SU-DHL-6 (cell line): ENCODE data around the gene ARL15.

Experiments used
- H2AFZ ChIP-seq: fragments of 200-600 bp; sonication (generic); 2 replicates; pipeline ENCODE4 v1.6.1; 2014; ENCODE audit warnings: low read depth, mild to moderate bottlenecking, moderate library complexity, mixed read lengths, antibody characterized with exemption, low read length; ENCODE audit not compliant: severe bottlenecking
- H3F3A ChIP-seq: fragments of 200-600 bp; shearing (Covaris generic); 2 replicates; pipeline ENCODE4 v1.6.0; 2016; ENCODE audit warnings: antibody characterized with exemption, mild to moderate bottlenecking; ENCODE audit not compliant: insufficient read depth
- H3K27ac ChIP-seq: fragments of 200-600 bp; sonication (generic); 2 replicates; pipeline ENCODE4 v1.5.1; 2016; ENCODE audit warnings: low read depth, mild to moderate bottlenecking, low read length, moderate library complexity, mixed read lengths
- H3K27me3 ChIP-seq: fragments of 200-600 bp; sonication (generic), shearing (Covaris generic); 2 replicates; pipeline ENCODE4 v1.6.0; 2014; ENCODE audit warnings: mild to moderate bottlenecking, low read length
- H3K36me3 ChIP-seq: fragments of 200-600 bp; sonication (generic); 2 replicates; pipeline ENCODE4 v1.6.1; 2014; ENCODE audit warnings: mild to moderate bottlenecking, low read length, mixed read lengths
- H3K4me2 ChIP-seq: fragments of 300-600, 200-600 bp; shearing (Covaris generic), sonication (generic); 2 replicates; pipeline ENCODE4 v1.6.0; 2014; ENCODE audit warnings: low read length, low read depth, mild to moderate bottlenecking; ENCODE audit not compliant: poor library complexity, severe bottlenecking
- H3K4me3 ChIP-seq: fragments of 200-600 bp; sonication (generic); 2 replicates; pipeline ENCODE4 v1.5.1; 2014; ENCODE audit warnings: antibody characterized with exemption, low read length, mild to moderate bottlenecking, mixed read lengths; ENCODE audit not compliant: insufficient read depth, poor library complexity, severe bottlenecking
- H3K79me2 ChIP-seq: fragments of 200-600 bp; sonication (generic); 2 replicates; pipeline ENCODE4 v1.6.1; 2014; ENCODE audit warnings: mild to moderate bottlenecking, low read length, moderate library complexity; ENCODE audit not compliant: insufficient read depth
- H3K9ac ChIP-seq: fragments of 200-600 bp; sonication (generic); 2 replicates; pipeline ENCODE4 v1.7.0; 2014; ENCODE audit warnings: mild to moderate bottlenecking, low read length
- H3K9me2 ChIP-seq: fragments of 200-600 bp; sonication (generic); replicated peaks from 2 replicates; pipeline ENCODE4 v1.6.1; 2014; ENCODE audit warnings: low read length; ENCODE audit not compliant: insufficient read depth
- H3K9me3 ChIP-seq: fragments of 200-600 bp; sonication (generic); 2 replicates; pipeline ENCODE4 v1.6.1; 2014; ENCODE audit warnings: low read length, mixed read lengths; ENCODE audit not compliant: insufficient read depth
- H4K20me1 ChIP-seq: fragments of 200-600 bp; sonication (generic); 2 replicates; pipeline ENCODE4 v1.6.1; 2014; ENCODE audit warnings: low read depth, mild to moderate bottlenecking, antibody characterized with exemption, low read length, moderate library complexity, mixed read lengths
- EZH2phosphoT487 ChIP-seq: fragments of 200-600 bp; sonication (generic), shearing (Covaris generic); conservative IDR thresholded peaks from 2 replicates; pipeline ENCODE4 v1.6.1; 2018; ENCODE audit warnings: mild to moderate bottlenecking, antibody characterized with exemption, low read length, moderate library complexity, mixed read lengths
- TF ChIP-seq, protein P1 (sequence below): fragments of 200-600 bp; sonication (generic); IDR thresholded peaks from one replicate; pipeline ENCODE4 v1.5.1; 2017; ENCODE audit warnings: antibody characterized with exemption, mild to moderate bottlenecking, low read length, moderate library complexity; ENCODE audit not compliant: insufficient read depth, poor library complexity, severe bottlenecking

ARL15 gene

DNA sequence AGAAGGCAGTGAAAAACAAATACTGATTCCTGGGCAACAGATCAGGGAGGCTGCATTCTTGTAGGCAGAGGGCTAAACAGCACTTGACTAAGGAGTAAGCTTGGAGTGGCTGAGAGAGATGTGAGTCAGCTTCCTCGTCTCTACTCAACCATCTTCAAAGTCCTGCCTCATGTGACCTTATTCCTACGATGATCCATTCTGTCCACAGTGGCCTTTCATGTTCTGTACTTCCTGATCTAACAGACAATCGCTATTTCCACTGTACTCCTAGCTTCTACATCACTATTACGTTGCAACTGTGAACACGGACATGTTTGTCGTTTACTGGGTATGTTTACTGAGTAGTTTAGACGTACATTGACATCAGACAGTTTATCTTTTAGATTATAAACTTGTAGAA, 365.4 kb downstream of the ARL15 start:
- Histone ChIP-seq H3K4me3 (no peak overlapping the region), H3K9ac (no peak overlapping the region), H4K20me1 (no peaks in the 10 kb centered on the region), H3K9me3 (no peaks in the 10 kb centered on the region), H3K4me2 (no peak overlapping the region), H3K36me3 (no peaks in the 10 kb centered on the region), H3K27ac (no peak overlapping the region), H3F3A (no peaks in the 10 kb centered on the region), H3K27me3 (no peaks in the 10 kb centered on the region), H3K79me2 (no peaks in the 10 kb centered on the region), H2AFZ (no peak overlapping the region), H3K9me2 (no peaks in the 10 kb centered on the region)
- no peak for TF ChIP-seq EZH2phosphoT487
- TF ChIP-seq, protein P1, sequence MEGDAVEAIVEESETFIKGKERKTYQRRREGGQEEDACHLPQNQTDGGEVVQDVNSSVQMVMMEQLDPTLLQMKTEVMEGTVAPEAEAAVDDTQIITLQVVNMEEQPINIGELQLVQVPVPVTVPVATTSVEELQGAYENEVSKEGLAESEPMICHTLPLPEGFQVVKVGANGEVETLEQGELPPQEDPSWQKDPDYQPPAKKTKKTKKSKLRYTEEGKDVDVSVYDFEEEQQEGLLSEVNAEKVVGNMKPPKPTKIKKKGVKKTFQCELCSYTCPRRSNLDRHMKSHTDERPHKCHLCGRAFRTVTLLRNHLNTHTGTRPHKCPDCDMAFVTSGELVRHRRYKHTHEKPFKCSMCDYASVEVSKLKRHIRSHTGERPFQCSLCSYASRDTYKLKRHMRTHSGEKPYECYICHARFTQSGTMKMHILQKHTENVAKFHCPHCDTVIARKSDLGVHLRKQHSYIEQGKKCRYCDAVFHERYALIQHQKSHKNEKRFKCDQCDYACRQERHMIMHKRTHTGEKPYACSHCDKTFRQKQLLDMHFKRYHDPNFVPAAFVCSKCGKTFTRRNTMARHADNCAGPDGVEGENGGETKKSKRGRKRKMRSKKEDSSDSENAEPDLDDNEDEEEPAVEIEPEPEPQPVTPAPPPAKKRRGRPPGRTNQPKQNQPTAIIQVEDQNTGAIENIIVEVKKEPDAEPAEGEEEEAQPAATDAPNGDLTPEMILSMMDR: no peak

DNA sequence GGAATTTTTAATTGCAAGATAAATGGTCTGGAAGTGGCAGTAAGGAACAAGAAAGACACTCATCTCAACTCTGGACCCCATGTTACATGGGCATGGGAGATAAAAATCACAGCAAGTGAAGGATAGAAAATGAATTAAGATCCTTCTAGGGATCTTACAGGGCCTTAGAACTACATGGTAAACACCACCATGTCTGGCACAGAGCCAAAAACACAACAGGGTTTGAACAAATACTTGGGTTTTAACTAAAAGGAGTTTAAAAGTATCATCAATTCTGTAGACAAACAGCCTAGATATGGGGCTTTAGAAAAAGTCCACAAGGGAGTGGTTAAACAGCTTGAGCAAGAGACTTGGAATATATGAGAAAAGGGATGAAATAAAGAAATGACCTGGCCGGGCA, 366.4 kb downstream of the ARL15 start:
- no peaks in the 10 kb centered on the region for H3K9me2 ChIP-seq
- H3K4me3 ChIP-seq: no peak overlapping the region
- H3K4me2 ChIP-seq: no peak overlapping the region
- no peaks in the 10 kb centered on the region for H3K79me2 ChIP-seq
- H4K20me1 ChIP-seq: no peaks in the 10 kb centered on the region
- no peaks in the 10 kb centered on the region for H3K36me3 ChIP-seq
- no peaks in the 10 kb centered on the region for H3K27me3 ChIP-seq
- TF ChIP-seq EZH2phosphoT487: no peak
- TF ChIP-seq, protein P1: no peak
- no peak overlapping the region for H2AFZ ChIP-seq
- H3K9ac ChIP-seq: no peak overlapping the region
- H3K9me3 ChIP-seq: no peaks in the 10 kb centered on the region
- no peaks in the 10 kb centered on the region for H3F3A ChIP-seq
- H3K27ac ChIP-seq: no peak overlapping the region

DNA sequence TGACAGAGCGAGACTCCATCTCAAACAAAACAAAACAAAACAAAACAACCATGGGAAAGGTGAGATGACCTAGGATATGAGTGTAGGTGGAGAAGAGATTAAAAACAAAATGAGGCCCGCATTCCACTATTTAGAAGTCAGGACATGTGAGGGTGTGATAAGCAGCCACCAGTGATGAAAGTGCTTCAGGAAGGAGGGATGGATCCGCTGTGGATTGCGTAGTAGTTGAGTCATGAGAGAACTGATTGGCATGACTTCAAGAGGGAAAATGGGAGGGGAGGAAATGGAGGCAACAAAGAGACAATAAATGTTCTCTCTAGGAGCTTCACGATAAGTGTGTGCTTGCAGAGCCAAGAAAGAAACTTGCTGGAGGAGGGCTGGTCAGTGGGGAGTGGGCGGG, 367.6 kb downstream of the ARL15 start:
- Histone ChIP-seq H3K36me3 (no peaks in the 10 kb centered on the region), H3K79me2 (no peaks in the 10 kb centered on the region), H3K4me2 (no peak overlapping the region), H3K9me2 (no peaks in the 10 kb centered on the region), H3F3A (no peaks in the 10 kb centered on the region), H4K20me1 (no peaks in the 10 kb centered on the region), H3K27me3 (no peaks in the 10 kb centered on the region), H2AFZ (no peak overlapping the region), H3K9me3 (no peaks in the 10 kb centered on the region), H3K27ac (no peak overlapping the region), H3K9ac (no peak overlapping the region), H3K4me3 (no peak overlapping the region)
- no peak for TF ChIP-seq EZH2phosphoT487
- TF ChIP-seq, protein P1: no peak
